ENCODE results near the gene ASPM. TPM values are rescaled to one million over a fixed set of nuclear protein-coding genes. Genes with fewer than 3 reads are reported as not detected.

The ASPM gene
- total RNA-seq, 1 experiment from 2014 or later = 41.9 TPM

- H3K27me3 Mint-ChIP-seq (ENCODE audit: insufficient read depth, unreplicated experiment) = no peaks in the 10 kb centered on the region
- intact Hi-C loops (cut with micrococcal nuclease; ENCODE audit: unreplicated experiment) = no loop called here
- no peak overlapping the region for H3K4me3 Mint-ChIP-seq (ENCODE audit: unreplicated experiment)
- no peaks in the 10 kb centered on the region for H3K9me3 ChIP-seq
- POLR2A ChIA-PET = interaction anchor here (0.6 kb wide), 1 partner anchor 54 kb away, joined by 3 read pairs; no protein-coding TSS in a partner anchor
- no peak for TF ChIP-seq CTCF (IDR thresholded peaks at IDR 0.05; ENCODE audit: insufficient read depth in 1 of 2, low read depth in 1 of 2, low read length in 1 of 2, severe bottlenecking in 1 of 2, unreplicated experiment in 1 of 2)
- peaks cover 38% of the 10 kb centered on the region for H3K4me1 ChIP-seq
- H3K27ac Mint-ChIP-seq (ENCODE audit: unreplicated experiment) = no peak overlapping the region
- peaks cover 5% of the 10 kb centered on the region for H3K36me3 Mint-ChIP-seq (ENCODE audit: insufficient read depth, unreplicated experiment)
- H3K4me3 ChIP-seq (ENCODE audit: low read depth, low read length) = no peak overlapping the region
- peaks cover 21% of the 10 kb centered on the region for H3K4me1 Mint-ChIP-seq (ENCODE audit: low read depth, unreplicated experiment)
- H3K9me3 Mint-ChIP-seq (ENCODE audit: unreplicated experiment) = no peaks in the 10 kb centered on the region
- DNase-seq = no peak
- no peaks in the 10 kb centered on the region; the same call in 1 of the 2 replicates for H3K36me3 ChIP-seq (ENCODE audit: control insufficient read depth, insufficient read depth, low read length)
- CTCF ChIA-PET = no interaction called here
- no TSS peak for BruUV-seq (replicated peaks)
- no peaks in the 10 kb centered on the region for H3K27me3 ChIP-seq (replicated peaks; ENCODE audit: control insufficient read depth, insufficient read depth, low read length)
Observed at GRCh38 chr1:197170538-197170937, 24.1 kb upstream of the ASPM start.

- Histone ChIP-seq H3K4me1 (peaks cover 5% of the 10 kb centered on the region; the same call in 1 of the 2 replicates), H3K27me3 (replicated peaks; ENCODE audit: control insufficient read depth, insufficient read depth, low read length) (no peaks in the 10 kb centered on the region), H3K9me3 (no peaks in the 10 kb centered on the region), H3K4me3 (ENCODE audit: low read depth, low read length) (no peak overlapping the region), H3K36me3 (ENCODE audit: control insufficient read depth, insufficient read depth, low read length) (no peaks in the 10 kb centered on the region)
- H3K36me3 Mint-ChIP-seq (ENCODE audit: insufficient read depth, unreplicated experiment) = no peaks in the 10 kb centered on the region
- no peak for TF ChIP-seq CTCF (IDR thresholded peaks at IDR 0.05; ENCODE audit: insufficient read depth in 1 of 2, low read depth in 1 of 2, low read length in 1 of 2, severe bottlenecking in 1 of 2, unreplicated experiment in 1 of 2)
- H3K9me3 Mint-ChIP-seq (ENCODE audit: unreplicated experiment) = no peaks in the 10 kb centered on the region
- no peaks in the 10 kb centered on the region for H3K27me3 Mint-ChIP-seq (ENCODE audit: insufficient read depth, unreplicated experiment)
- H3K4me3 Mint-ChIP-seq (ENCODE audit: unreplicated experiment) = no peak overlapping the region
- H3K27ac Mint-ChIP-seq (ENCODE audit: unreplicated experiment) = no peak overlapping the region
- CTCF ChIA-PET = no interaction called here
- POLR2A ChIA-PET = no interaction called here
- BruUV-seq (replicated peaks) = no TSS peak
- no peak for DNase-seq
- H3K4me1 Mint-ChIP-seq (ENCODE audit: low read depth, unreplicated experiment) = peaks cover 5% of the 10 kb centered on the region
- intact Hi-C loops (cut with micrococcal nuclease; ENCODE audit: unreplicated experiment) = no loop called here
Observed at GRCh38 chr1:197159461-197159860, 13.0 kb upstream of the ASPM start.

- BruUV-seq (replicated peaks) = no TSS peak
- no peak for DNase-seq
- Mint-ChIP-seq H3K27ac (ENCODE audit: unreplicated experiment) (no peak overlapping the region), H3K9me3 (ENCODE audit: unreplicated experiment) (no peaks in the 10 kb centered on the region), H3K27me3 (ENCODE audit: insufficient read depth, unreplicated experiment) (no peaks in the 10 kb centered on the region), H3K4me3 (ENCODE audit: unreplicated experiment) (no peak overlapping the region), H3K36me3 (ENCODE audit: insufficient read depth, unreplicated experiment) (no peaks in the 10 kb centered on the region), H3K4me1 (ENCODE audit: low read depth, unreplicated experiment) (peaks cover 5% of the 10 kb centered on the region)
- H3K9me3 ChIP-seq = no peaks in the 10 kb centered on the region
- no peak overlapping the region for H3K4me3 ChIP-seq (ENCODE audit: low read depth, low read length)
- ChIA-PET CTCF (no interaction called here), POLR2A (no interaction called here)
- H3K36me3 ChIP-seq (ENCODE audit: control insufficient read depth, insufficient read depth, low read length) = no peaks in the 10 kb centered on the region
- intact Hi-C loops (cut with micrococcal nuclease; ENCODE audit: unreplicated experiment) = no loop called here
- no peaks in the 10 kb centered on the region for H3K27me3 ChIP-seq (replicated peaks; ENCODE audit: control insufficient read depth, insufficient read depth, low read length)
- TF ChIP-seq CTCF (IDR thresholded peaks at IDR 0.05; ENCODE audit: insufficient read depth in 1 of 2, low read depth in 1 of 2, low read length in 1 of 2, severe bottlenecking in 1 of 2, unreplicated experiment in 1 of 2) = no peak
- H3K4me1 ChIP-seq = peaks cover 19% of the 10 kb centered on the region
Observed at GRCh38 chr1:197156692-197157091, 10.2 kb upstream of the ASPM start.

Measured in Caco-2 (cell line).